Measurements from ENCODE around the gene TBC1D14. TPM values are rescaled to one million over a fixed set of nuclear protein-coding genes. Genes with fewer than 3 reads are reported as not detected.

The TBC1D14 gene
- total and polyA plus RNA-seq, 4 donors, result 15.1 to 60.1 (median 46.4) TPM

- Histone ChIP-seq H3K9ac (ENCODE audit: insufficient read depth in 1 of 2, low read length in 2 of 2) (no peak overlapping the region), H3K36me3 (ENCODE audit: control insufficient read depth in 4 of 4, insufficient read depth in 4 of 4, low read length in 4 of 4) (peaks cover 6 to 41% (median 28%) of the 10 kb centered on the region in 4 donors)
- no peak for TF ChIP-seq CTCF (IDR thresholded peaks at IDR 0.05; ENCODE audit: control extremely low read depth, extremely low read depth)
Observed at GRCh38 chr4:7009564-7009963, 99.9 kb downstream of the TBC1D14 start.

GRCh38 chr4:7013175-7013574, 103.5 kb downstream of the TBC1D14 start:
- Histone ChIP-seq H3K27ac (ENCODE audit: low read depth in 1 of 2, low read length in 1 of 2) (no peak overlapping the region), H3K4me3 (no peak overlapping the region), H3K9ac (ENCODE audit: insufficient read depth in 1 of 2, low read length in 2 of 2) (no peak overlapping the region), H3K27me3 (ENCODE audit: control insufficient read depth in 3 of 3, insufficient read depth in 3 of 3, low read length in 2 of 3) (no peaks in the 10 kb centered on the region), H3K36me3 (ENCODE audit: control insufficient read depth in 4 of 4, insufficient read depth in 4 of 4, low read length in 4 of 4) (peaks cover 16 to 51% (median 36%) of the 10 kb centered on the region in 4 donors), H3K4me1 (ENCODE audit: control insufficient read depth in 5 of 5, insufficient read depth in 5 of 5, low read length in 5 of 5) (no peaks in the 10 kb centered on the region), H3K9me3 (ENCODE audit: control insufficient read depth in 4 of 4, insufficient read depth in 3 of 4, low read length in 3 of 4) (no peaks in the 10 kb centered on the region)
- WGBS, 2 donors, result 95 to 98% methylated on average over 11 of the region's 11 CpGs
- TF ChIP-seq CTCF (IDR thresholded peaks at IDR 0.05; ENCODE audit: control extremely low read depth, extremely low read depth), result no peak
- no peak for DNase-seq
- no peak for ATAC-seq (ENCODE audit: insufficient read depth, low FRiP score)

More at GRCh38 chr4:7009564-7009963, 99.9 kb downstream of the TBC1D14 start:
- Histone ChIP-seq H3K27ac (ENCODE audit: low read depth in 1 of 2, low read length in 1 of 2) (no peak overlapping the region), H3K4me3 (no peak overlapping the region), H3K4me1 (ENCODE audit: control insufficient read depth in 5 of 5, insufficient read depth in 5 of 5, low read length in 5 of 5) (no peaks in the 10 kb centered on the region), H3K27me3 (ENCODE audit: control insufficient read depth in 3 of 3, insufficient read depth in 3 of 3, low read length in 2 of 3) (no peaks in the 10 kb centered on the region), H3K9me3 (ENCODE audit: control insufficient read depth in 4 of 4, insufficient read depth in 3 of 4, low read length in 3 of 4) (no peaks in the 10 kb centered on the region)
- WGBS, 2 donors, result 96 to 97% methylated on average over 5 of the region's 5 CpGs
- DNase-seq (no peak), ATAC-seq (ENCODE audit: insufficient read depth, low FRiP score) (no peak)

- no peaks in the 10 kb centered on the region for H3K9me3 ChIP-seq (ENCODE audit: control insufficient read depth in 4 of 4, insufficient read depth in 3 of 4, low read length in 3 of 4)
- peaks cover 16 to 50% (median 29%) of the 10 kb centered on the region in 4 donors for H3K36me3 ChIP-seq (ENCODE audit: control insufficient read depth in 4 of 4, insufficient read depth in 4 of 4, low read length in 4 of 4)
- WGBS, 2 donors, result 98 to 99% methylated on average over 12 of the region's 12 CpGs
- no peak overlapping the region for H3K9ac ChIP-seq (ENCODE audit: insufficient read depth in 1 of 2, low read length in 2 of 2)
- H3K4me3 ChIP-seq, result no peak overlapping the region
- ATAC-seq (ENCODE audit: insufficient read depth, low FRiP score) (no peak), DNase-seq (no peak)
- no peak overlapping the region for H3K27ac ChIP-seq (ENCODE audit: low read depth in 1 of 2, low read length in 1 of 2)
- H3K27me3 ChIP-seq (ENCODE audit: control insufficient read depth in 3 of 3, insufficient read depth in 3 of 3, low read length in 2 of 3), result no peaks in the 10 kb centered on the region
- no peak for TF ChIP-seq CTCF (IDR thresholded peaks at IDR 0.05; ENCODE audit: control extremely low read depth, extremely low read depth)
- H3K4me1 ChIP-seq (ENCODE audit: control insufficient read depth in 5 of 5, insufficient read depth in 5 of 5, low read length in 5 of 5), result no peaks in the 10 kb centered on the region
Observed at GRCh38 chr4:7014815-7015214, 105.2 kb downstream of the TBC1D14 start.

Data from lung (tissue), 12 donors.